ENCODE data around the gene TMEM183A. TPM values are rescaled to one million over a fixed set of nuclear protein-coding genes. Genes with fewer than 3 reads are reported as not detected.

Gene TMEM183A, protein sequence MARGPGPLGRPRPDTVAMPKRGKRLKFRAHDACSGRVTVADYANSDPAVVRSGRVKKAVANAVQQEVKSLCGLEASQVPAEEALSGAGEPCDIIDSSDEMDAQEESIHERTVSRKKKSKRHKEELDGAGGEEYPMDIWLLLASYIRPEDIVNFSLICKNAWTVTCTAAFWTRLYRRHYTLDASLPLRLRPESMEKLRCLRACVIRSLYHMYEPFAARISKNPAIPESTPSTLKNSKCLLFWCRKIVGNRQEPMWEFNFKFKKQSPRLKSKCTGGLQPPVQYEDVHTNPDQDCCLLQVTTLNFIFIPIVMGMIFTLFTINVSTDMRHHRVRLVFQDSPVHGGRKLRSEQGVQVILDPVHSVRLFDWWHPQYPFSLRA
- 10 to 100 TPM; 67.5 to 92.0 TPM for total RNA-seq

DNA sequence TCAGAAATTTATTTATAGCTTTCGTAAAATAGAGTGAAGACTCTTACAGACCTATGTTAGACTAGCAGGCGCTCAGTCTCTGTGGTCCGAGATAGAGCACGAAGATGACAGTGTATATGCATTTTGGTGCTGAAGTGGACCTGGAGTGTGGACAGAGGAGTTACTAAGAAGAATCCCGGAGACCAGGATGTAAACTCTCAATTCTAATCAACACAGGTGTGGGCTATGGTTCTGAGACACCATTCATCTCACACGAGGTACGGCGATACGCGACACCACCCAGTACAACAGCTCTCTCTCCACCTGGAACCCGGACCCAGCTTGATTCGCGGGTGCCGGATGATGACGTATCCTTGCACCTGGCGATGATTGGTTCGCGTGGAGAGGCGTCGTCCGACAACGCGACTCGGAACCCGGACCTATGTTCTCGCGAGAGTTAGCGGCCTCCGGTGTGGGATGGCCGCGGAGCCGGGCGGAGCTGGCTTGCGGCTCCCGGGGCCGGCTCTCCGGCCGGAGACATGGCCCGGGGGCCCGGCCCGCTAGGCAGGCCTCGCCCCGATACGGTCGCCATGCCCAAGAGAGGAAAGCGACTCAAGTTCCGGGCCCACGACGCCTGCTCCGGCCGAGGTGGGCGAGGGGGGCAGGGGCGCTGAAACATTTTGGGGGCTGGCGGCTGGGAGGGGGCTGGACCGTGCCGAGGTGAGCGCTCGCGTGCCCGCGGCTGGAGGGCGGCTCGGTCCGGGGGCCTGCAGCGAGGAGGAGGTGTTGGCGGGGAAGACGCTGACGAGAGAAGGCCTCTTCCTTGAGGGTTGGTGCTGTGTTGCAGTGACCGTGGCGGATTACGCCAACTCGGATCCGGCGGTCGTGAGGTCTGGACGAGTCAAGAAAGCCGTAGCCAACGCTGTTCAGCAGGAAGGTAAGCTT is at the start of gene TMEM183A:
TMEM183A (plus strand) TSS at position 427 of the 924 bp plus-strand sequence; CDS start at position 519, 92 bp downstream.
- no peaks in the 10 kb centered on the region for H3K9me3 Mint-ChIP-seq
- H3K36me3 Mint-ChIP-seq = peaks cover 14 to 28% of the 10 kb centered on the region in 2 donors
- ATAC-seq (peak; percentile 93), DNase-seq (ENCODE audit: low spot score in 2 of 2) (peak; percentile 92 to 96)
- H3K27ac Mint-ChIP-seq = peak within 1 kb of the TSS; percentile 96 to 97

DNA sequence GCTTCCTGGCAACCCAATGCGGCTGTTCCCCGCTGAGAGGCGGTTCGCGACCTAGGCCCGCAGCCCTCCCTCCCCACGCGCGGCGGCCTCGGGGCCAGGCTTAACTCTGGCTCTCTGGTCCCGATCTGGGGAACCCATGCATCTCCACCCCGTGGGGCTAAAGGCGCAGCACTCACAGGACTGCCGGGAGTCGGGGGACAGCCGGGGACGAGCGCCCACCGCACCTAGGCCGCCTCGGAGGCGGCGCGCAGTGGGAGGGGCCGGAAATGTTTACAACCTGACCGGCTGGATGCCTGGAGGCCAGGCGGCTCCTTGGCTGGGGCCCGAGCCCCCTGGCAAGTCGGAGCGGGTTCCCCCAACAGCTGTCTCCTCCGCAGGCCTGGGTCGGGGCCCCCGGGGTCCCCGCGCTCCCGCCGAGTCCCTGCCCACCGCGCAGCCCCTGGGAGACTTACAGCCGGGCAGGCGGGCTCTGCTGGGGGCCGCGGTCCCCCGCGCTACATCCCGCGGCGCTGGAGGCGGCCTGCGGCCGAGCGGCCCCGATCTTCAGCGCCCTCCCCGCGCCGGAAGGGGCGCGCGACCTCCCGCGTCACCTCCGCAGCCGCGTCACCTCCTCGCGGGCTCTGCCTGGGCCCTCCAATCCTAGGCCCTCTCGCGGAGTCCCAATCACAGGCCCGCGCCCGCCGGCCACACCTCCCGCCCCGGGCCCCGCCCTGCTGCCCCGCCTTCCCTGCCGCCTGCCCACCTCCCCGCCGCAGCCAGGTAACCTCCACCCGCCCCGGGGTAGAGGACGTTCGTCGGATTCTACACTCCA is 49.2 kb upstream of the TMEM183A start, which contains the start of gene ADIPOR1:
ADIPOR1 (minus strand) TSS at position 580 of the 811 bp plus-strand sequence. CDS start 7,242 bp downstream, outside the sequence.
- no peaks in the 10 kb centered on the region for H3K9me3 Mint-ChIP-seq
- peak; percentile 91 to 95 for DNase-seq (ENCODE audit: low spot score in 2 of 2)
- peak; percentile 99 to 100 for ATAC-seq
- H3K27ac Mint-ChIP-seq = peak within 1 kb of the TSS; percentile 63 to 93
- H3K36me3 Mint-ChIP-seq = peaks cover 0 to 7% of the 10 kb centered on the region in 2 donors

DNA sequence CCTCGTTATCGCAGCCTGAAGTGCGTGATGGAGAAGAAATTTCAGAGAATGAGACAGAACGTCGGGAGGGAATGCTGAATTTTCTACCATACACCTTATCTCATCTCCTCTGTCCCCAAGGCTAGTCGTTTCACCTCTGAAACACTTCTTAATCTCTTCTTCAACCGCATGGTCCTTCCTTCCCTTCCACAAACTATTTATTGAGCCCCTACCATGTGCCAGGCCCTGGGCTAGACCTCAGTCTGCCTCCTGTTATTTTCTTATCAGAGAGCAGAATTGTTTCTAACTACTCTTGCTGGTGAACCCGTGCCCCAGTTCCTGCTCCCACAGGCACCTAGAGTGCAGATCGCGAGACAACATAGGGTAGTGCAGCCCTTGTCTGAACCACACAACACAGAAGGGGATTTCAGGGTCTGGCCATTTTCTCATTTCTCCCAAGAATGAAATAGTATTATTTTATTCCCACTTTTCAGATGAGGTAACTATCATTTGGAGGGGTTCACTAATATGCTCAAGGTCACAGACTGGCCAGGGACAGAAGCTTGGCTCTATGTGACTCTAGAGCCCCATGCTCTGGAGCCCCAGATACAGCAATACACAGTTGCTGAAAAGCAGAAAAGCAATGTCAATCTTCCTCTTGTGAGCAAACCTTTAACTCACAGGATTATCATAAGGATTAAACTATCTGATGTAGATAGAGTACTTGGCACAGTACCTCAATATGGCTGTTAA is 48.5 kb upstream of the TMEM183A start:
- H3K9me3 Mint-ChIP-seq = no peaks in the 10 kb centered on the region
- DNase-seq (ENCODE audit: low spot score in 2 of 2) = no peak
- peaks cover 0 to 7% of the 10 kb centered on the region in 2 donors for H3K36me3 Mint-ChIP-seq
- peak overlapping the region; percentile 63 to 91 for H3K27ac Mint-ChIP-seq
- ATAC-seq = peak in 1 of 2 donors; percentile 12

DNA sequence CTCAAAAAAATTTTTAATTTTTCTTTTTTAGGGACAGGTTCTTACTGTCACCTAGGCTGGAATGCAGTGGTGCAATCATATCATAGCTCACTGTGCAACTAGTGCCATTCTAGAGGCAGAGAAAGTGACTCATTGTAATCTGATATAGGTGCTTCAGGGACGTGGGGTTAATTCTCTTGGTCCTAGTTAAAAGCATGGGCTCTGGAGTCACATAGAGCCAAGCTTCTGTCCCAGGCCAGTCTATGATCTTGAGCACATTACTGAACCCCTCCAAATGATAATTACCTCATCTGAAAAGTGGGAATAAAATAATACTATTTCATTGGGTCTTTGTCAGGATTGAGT is 47.9 kb upstream of the TMEM183A start:
- H3K27ac Mint-ChIP-seq = no peak overlapping the region
- ATAC-seq (no peak), DNase-seq (ENCODE audit: low spot score in 2 of 2) (no peak)
- no peaks in the 10 kb centered on the region for H3K9me3 Mint-ChIP-seq
- H3K36me3 Mint-ChIP-seq = peaks cover 0 to 7% of the 10 kb centered on the region in 2 donors

DNA sequence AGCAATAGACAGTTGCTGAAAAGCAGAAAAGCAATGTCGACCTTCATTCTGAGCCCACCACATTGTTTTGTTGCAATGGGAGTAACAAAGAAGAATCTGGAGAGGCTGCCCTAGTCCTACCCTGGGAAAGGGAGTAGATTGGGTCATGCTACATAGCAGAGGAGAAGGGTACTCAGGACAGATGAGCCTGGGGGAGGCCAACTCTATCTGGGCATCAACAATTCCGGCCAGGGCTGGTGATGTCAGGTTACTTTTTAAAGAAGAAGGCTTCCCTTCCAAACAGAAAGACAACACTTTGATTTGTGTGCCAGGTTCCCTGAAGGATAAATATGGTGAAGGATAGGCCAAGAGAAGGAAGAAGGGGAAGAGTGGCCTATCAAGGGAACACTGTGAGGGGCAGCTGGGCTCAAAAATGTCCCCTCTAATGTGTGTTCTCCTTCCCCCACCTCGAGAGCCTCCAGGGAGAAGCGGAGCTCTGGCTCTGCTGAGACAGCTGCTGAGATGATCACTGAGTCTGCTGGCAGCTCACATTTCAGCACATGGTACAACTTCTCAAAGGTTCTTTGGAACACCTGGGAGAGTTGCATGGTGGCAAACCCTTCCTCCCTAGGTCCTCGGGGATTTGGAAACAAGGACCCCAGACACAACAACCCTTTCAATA is 45.8 kb upstream of the TMEM183A start:
- Mint-ChIP-seq H3K27ac (no peak overlapping the region), H3K36me3 (peaks cover 0 to 2% of the 10 kb centered on the region in 2 donors), H3K9me3 (no peaks in the 10 kb centered on the region)
- no peak for DNase-seq (ENCODE audit: low spot score in 2 of 2)
- no peak for ATAC-seq

DNA sequence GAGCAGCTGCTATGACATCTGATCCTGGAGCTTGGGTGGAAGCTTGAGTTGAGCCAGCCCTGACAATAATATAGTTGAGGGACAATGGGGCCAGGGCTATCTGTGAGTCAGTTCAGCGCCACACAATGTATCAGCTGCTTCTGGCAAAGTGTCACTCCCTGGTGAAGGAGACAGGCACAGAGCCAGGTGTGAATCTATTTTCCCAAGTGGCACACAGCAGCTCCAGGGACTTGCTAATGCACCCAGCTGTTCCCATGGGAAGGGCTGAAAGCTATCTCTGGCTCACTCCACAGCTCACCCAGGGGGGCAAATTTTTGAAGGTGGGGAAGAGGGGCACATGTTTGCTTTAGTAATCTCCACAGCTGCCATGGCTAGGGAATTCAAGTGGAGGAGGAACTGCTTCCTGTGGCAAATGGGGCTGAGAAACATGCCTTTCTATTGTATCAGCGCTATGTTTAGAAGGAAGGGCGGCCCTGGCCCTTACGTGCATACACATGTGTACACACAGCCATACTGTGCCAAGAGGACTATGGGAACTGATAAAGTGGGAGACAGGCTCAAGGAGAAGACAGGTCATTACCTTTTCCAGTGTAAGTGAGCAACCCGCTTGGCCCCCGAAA is 42.3 kb upstream of the TMEM183A start:
- Mint-ChIP-seq H3K36me3 (no peaks in the 10 kb centered on the region), H3K27ac (peak overlapping the region in 1 of 2 donors; percentile 18), H3K9me3 (no peaks in the 10 kb centered on the region)
- ATAC-seq (no peak), DNase-seq (ENCODE audit: low spot score in 2 of 2) (no peak)

DNA sequence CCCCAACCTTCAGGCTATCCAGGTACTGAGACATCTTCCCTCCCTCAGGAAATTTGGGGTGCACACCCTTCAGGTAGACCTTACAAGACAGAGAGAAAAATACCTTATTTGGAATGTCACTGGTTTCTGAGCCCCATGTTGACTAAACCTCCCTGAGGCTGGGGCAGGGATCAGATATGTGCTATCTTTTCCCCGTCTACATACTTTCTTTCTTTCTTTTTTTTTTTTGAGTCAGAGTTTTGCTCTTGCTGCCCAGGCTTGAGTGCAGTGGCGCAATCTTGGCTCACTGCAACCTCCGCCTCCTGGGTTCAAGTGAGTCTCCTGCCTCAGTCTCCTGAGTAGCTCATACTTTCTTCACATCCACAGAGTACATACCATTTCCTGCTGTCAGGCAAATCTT is 41.8 kb upstream of the TMEM183A start:
- Mint-ChIP-seq H3K27ac (peak overlapping the region in 1 of 2 donors; percentile 95), H3K36me3 (no peaks in the 10 kb centered on the region), H3K9me3 (no peaks in the 10 kb centered on the region)

DNA sequence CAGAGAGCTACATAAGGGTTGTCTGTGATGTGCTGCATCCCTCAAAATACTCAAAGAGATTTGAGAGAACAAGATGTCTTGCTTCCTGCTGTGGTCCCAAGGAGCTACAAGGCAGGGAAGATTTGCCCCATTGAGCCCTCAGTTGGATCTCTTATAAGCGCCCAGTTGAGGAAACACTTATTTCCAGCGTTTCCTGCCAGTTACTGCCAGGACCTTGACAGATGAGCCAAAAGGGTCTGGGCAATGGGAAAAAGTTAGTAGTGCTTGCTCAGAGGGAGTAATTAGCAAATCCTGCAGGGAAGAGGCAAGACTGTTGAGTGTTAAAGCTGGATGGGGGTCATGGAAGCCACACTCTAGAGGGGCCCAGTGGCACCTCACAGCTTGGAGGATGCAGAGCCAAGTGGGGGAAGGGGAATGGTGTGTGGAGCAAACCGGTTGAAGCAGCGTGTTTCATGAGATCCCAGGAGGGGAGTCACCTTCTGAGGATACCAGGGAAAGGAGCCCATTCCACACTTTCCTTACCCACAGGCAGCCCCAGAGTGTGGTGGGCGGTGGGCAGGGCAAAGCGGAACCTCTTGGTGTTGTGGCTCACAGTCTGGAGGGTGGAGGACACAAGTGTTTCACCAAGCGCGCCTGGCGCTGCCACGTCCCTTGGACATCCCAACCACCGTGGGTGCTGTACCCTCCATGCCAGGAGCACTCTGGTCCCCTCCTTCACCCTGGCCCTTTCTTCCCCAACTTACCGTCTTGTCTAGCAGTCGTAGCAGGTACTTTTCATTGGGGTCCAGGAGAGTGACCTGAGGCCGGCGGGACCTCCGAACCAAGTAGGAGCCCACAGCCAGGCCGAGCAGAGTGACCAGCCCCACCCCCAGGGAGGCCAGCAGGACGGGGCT is 40.9 kb upstream of the TMEM183A start:
- Mint-ChIP-seq H3K9me3 (no peaks in the 10 kb centered on the region), H3K27ac (peak overlapping the region; percentile 75 to 95), H3K36me3 (no peaks in the 10 kb centered on the region)
- no peak for DNase-seq (ENCODE audit: low spot score in 2 of 2)
- no peak for ATAC-seq

More for the DNA sequence above, 41.8 kb upstream of the TMEM183A start:
- no peak for ATAC-seq
- no peak for DNase-seq (ENCODE audit: low spot score in 2 of 2)

DNA sequence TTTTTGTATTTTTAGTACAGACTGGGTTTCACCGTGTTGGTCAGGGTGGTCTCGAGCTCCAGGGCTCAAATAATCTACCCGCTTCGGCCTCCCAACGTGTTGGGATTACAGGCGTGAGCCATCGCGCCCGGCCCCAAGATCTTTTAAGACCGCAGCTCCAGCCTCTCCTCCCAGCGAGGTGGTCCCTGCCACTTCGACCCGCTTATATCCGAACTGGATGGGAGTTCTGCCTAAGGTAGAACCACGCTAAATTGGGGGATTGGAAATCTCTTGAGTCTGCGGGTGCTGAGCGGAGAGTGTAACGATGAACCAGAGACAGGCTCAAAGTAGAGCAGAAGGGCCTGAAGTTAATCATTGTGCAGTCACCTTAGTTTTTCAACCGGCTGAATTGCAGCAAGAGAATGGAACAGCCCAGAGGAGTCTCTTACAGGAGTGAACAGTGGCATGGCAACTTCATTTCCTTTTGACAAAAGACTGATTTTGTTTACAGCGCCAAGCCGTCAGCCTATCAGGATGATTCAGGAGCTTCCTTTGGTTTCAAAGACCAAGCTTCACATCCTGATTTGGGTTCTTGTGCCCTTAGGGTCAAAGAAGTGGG is 39.4 kb upstream of the TMEM183A start:
- Mint-ChIP-seq H3K9me3 (no peaks in the 10 kb centered on the region), H3K27ac (peak overlapping the region; percentile 88), H3K36me3 (no peaks in the 10 kb centered on the region)
- ATAC-seq (peak; percentile 0 to 56), DNase-seq (ENCODE audit: low spot score in 2 of 2) (peak in 1 of 2 donors; percentile 13)

DNA sequence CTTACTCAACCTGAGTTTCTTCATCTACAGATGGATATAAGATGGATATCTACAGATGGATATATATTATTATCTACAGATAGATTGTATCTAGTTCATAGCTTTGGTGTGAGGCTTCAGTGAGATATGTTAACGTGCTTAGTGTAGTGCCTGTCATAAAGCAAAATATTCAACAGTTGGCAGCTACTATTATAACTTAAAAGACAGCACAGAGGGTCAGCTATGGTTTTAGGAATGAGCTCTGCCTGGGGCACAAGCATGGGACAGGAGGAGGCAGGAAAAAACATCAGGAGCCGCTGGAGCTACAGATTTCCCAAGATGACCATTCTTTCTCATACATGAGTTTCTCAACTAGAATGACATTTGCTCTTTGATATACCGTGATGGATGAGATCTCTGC is 38.8 kb upstream of the TMEM183A start:
- H3K27ac Mint-ChIP-seq = peak overlapping the region in 1 of 2 donors; percentile 88
- H3K36me3 Mint-ChIP-seq = no peaks in the 10 kb centered on the region
- no peaks in the 10 kb centered on the region for H3K9me3 Mint-ChIP-seq
- ATAC-seq (no peak), DNase-seq (ENCODE audit: low spot score in 2 of 2) (no peak)

DNA sequence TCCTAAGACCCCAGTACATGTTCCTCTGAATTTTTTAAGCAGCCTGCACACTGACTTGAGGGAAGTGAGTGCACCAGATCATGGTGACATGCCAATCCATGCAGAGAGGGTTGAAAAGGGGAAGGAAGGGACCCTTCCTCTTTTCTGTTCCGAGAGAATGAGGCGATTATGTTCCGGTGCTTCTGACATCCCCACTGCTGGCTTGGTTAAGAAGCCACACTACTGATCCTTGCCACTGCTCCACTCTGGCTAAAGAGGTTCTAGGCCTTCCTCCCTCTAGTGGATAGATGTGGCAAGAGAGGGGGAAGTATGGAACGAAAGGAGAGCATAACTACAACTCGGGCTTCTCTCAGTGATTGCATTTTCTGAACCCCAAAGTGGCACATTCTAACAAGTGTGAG is 38.3 kb upstream of the TMEM183A start:
- H3K9me3 Mint-ChIP-seq = no peaks in the 10 kb centered on the region
- peak in 1 of 2 donors; percentile 36 for DNase-seq (ENCODE audit: low spot score in 2 of 2)
- ATAC-seq = peak; percentile 57 to 70
- no peaks in the 10 kb centered on the region for H3K36me3 Mint-ChIP-seq
- H3K27ac Mint-ChIP-seq = peak overlapping the region in 1 of 2 donors; percentile 88

DNA sequence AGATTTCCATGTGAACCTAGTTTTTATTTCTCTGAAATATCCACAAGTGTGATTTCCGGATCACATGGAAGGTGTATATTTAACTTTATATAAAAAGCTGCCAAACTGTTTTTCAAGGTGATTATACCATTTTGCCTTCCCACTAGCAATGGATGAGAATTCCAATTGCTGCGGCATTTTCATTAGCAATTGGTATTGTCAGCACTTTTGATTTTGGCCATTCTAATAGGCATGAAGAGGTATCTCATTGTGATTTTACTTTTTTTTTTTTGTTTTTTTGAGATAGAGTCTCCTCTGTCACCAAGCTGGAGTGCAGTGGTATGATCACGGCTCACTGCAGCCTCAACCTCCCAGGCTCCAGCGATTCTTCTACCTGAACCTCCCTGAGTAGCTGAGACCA is 35.1 kb upstream of the TMEM183A start:
- H3K36me3 Mint-ChIP-seq = no peaks in the 10 kb centered on the region
- no peak for DNase-seq (ENCODE audit: low spot score in 2 of 2)
- no peaks in the 10 kb centered on the region for H3K9me3 Mint-ChIP-seq
- ATAC-seq = no peak
- H3K27ac Mint-ChIP-seq = no peak overlapping the region

DNA sequence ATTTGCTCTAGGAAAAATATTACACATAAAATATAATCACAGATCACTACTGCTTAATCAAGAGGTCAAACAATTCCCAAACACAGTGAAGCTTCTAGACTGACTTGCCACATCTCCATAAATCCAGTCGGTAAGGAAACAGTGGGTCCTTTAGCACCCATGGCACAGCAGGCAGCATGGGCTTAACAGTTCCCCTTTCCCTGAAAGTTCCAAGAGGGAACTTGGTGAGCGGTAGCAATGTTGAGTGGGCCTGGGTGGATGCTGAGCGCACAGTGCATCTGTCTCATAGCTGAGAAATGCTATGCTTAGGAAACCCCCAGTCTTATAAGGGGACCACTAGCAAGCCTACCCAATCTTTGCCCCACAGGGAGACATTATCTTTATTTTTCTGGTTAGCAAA is 32.3 kb upstream of the TMEM183A start:
- ATAC-seq (no peak), DNase-seq (ENCODE audit: low spot score in 2 of 2) (no peak)
- H3K9me3 Mint-ChIP-seq = no peaks in the 10 kb centered on the region
- H3K36me3 Mint-ChIP-seq = no peaks in the 10 kb centered on the region
- H3K27ac Mint-ChIP-seq = no peak overlapping the region

DNA sequence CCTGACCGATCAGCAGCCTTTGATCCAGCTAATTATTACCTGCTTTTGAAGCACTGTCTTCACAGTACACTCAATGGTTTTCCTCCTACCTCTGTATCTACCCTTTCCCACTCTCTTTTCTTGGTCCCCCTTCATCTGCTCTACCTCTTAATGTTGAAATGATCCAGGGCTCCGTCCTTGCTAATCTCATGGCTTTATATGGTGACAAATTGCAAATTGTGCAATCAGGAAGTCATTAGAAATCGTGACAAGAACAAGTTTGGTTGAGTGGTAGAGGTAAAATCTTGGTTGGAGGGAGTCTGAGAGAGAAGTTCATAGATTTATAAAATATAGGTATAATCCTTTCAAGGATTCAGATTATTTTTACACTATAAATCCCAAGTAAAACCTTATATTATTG is 30.5 kb upstream of the TMEM183A start:
- DNase-seq (ENCODE audit: low spot score in 2 of 2) = no peak
- ATAC-seq = no peak
- Mint-ChIP-seq H3K9me3 (no peaks in the 10 kb centered on the region), H3K27ac (no peak overlapping the region), H3K36me3 (no peaks in the 10 kb centered on the region)

Measured in activated naive CD4-positive, alpha-beta T cell treated with anti-CD3 and anti-CD28 coated beads, Interleukin-2, amount 50 U/mL, for 72 hours (primary cell).